Loucy (cell line): Measurements from ENCODE around the gene ZDHHC18.

Source experiments
- CTCF ChIP-seq: fragments of 200-600 bp; sonication (generic); conservative IDR thresholded peaks from 2 replicates; pipeline ENCODE4 v1.5.1; 2014; ENCODE audit warnings: mild to moderate bottlenecking, antibody characterized with exemption, low read length
- EZH2phosphoT487 ChIP-seq: fragments of 200-600 bp; IDR thresholded peaks from 2 replicates; pipeline ENCODE4 v1.6.1; 2018; ENCODE audit warnings: antibody characterized with exemption, mild to moderate bottlenecking, moderate library complexity, borderline replicate concordance

GRCh38 chr1:26792924-26793323, 33.6 kb upstream of the ZDHHC18 start:
- no peak for TF ChIP-seq CTCF
- TF ChIP-seq EZH2phosphoT487: no peak
